Keratinocyte (primary cell): ENCODE data around the gene DCLK1. TPM values are rescaled to one million over a fixed set of nuclear protein-coding genes. Genes with fewer than 3 reads are reported as not detected.

Experiments
- DNase-seq: peaks from one replicate; pipeline ENCODE4 v3.0.0-alpha.2; 2011; ENCODE audit warnings: low read depth, missing footprints, low spot score
- FAIRE-seq: peaks from 2 replicates; lab custom pipeline; 2011; peaks lifted over from hg19 to GRCh38; lab: Jason Lieb, UNC
- H2AFZ ChIP-seq: 2 replicates; pipeline ENCODE4 v1.6.0; 2012; ENCODE audit warnings: low read length, control low read depth, inconsistent platforms; ENCODE audit not compliant: control insufficient read depth
- H3K27ac ChIP-seq: 2 replicates; pipeline ENCODE4 v1.5.1; 2011; ENCODE audit warnings: low read length; ENCODE audit not compliant: control insufficient read depth, insufficient read depth
- H3K27me3 ChIP-seq: 3 replicates; pipeline ENCODE4 v1.6.0; 2011; ENCODE audit warnings: low read length; ENCODE audit not compliant: control insufficient read depth, insufficient read depth; ENCODE audit errors: extremely low read depth
- H3K36me3 ChIP-seq, 2 experiments: 2 replicates in 1 of 2; 3 replicates in 1 of 2; pipeline ENCODE4 v1.5.1; 2011; ENCODE audit warnings: low read length in 2 of 2, mild to moderate bottlenecking in 1 of 2; ENCODE audit not compliant: control insufficient read depth in 2 of 2, insufficient read depth in 2 of 2; ENCODE audit errors: extremely low read depth in 1 of 2
- H3K4me1 ChIP-seq: 3 replicates; pipeline ENCODE4 v1.5.1; 2011; ENCODE audit warnings: low read length; ENCODE audit not compliant: control insufficient read depth, insufficient read depth; ENCODE audit errors: extremely low read depth
- H3K4me2 ChIP-seq: 3 replicates; pipeline ENCODE4 v1.6.0; 2011; ENCODE audit warnings: low read depth, low read length; ENCODE audit not compliant: control insufficient read depth, insufficient read depth; ENCODE audit errors: extremely low read depth
- H3K4me3 ChIP-seq, 3 experiments: fragments of 200-600 bp in 1 of 3; sonication (generic) in 1 of 3; 2 replicates in 2 of 3; 3 replicates in 1 of 3; pipeline ENCODE4 v1.5.1; 2011 to 2016; ENCODE audit warnings: low read length in 3 of 3, mild to moderate bottlenecking in 3 of 3, control low read depth in 2 of 3, inconsistent platforms in 1 of 3, low read depth in 1 of 3, mixed read lengths in 1 of 3, mixed run types in 1 of 3, moderate library complexity in 1 of 3; ENCODE audit not compliant: control insufficient read depth in 2 of 3, insufficient read depth in 2 of 3; ENCODE audit errors: extremely low read depth in 1 of 3
- H3K79me2 ChIP-seq: 2 replicates; pipeline ENCODE4 v1.6.0; 2012; ENCODE audit warnings: low read length; ENCODE audit not compliant: control insufficient read depth, insufficient read depth
- H3K9ac ChIP-seq: 3 replicates; pipeline ENCODE4 v1.6.0; 2011; ENCODE audit warnings: low read length; ENCODE audit not compliant: control insufficient read depth, insufficient read depth; ENCODE audit errors: extremely low read depth
- H3K9me1 ChIP-seq: 3 replicates; pipeline ENCODE4 v1.6.0; 2011; ENCODE audit warnings: low read length; ENCODE audit not compliant: control insufficient read depth, insufficient read depth; ENCODE audit errors: extremely low read depth
- H3K9me3 ChIP-seq: 2 replicates; pipeline ENCODE4 v1.5.1; 2012; ENCODE audit warnings: low read depth, low read length; ENCODE audit not compliant: control insufficient read depth
- H4K20me1 ChIP-seq: 3 replicates; pipeline ENCODE4 v1.6.0; 2011; ENCODE audit warnings: low read length; ENCODE audit not compliant: control insufficient read depth, insufficient read depth; ENCODE audit errors: extremely low read depth
- CTCF ChIP-seq, 3 experiments: IDR thresholded peaks in 1 of 3; conservative IDR thresholded peaks in 1 of 3; optimal IDR thresholded peaks in 1 of 3; 2 replicates in 2 of 3; 3 replicates in 1 of 3; pipeline versions ENCODE3 to v1.5.1; 2011; ENCODE audit warnings: low read length in 3 of 3, mild to moderate bottlenecking in 3 of 3, moderate library complexity in 2 of 3, control low read depth in 1 of 3, inconsistent platforms in 1 of 3; ENCODE audit not compliant: insufficient read depth in 2 of 3; ENCODE audit errors: extremely low read depth in 1 of 3
- EZH2 ChIP-seq: IDR thresholded peaks from one replicate; pipeline ENCODE4 v1.6.1; 2012; ENCODE audit warnings: inconsistent platforms, mild to moderate bottlenecking, low read length, moderate library complexity
- dilution Hi-C: fragments of 300-500 bp; cut with MboI; formaldehyde crosslinking; loops from one replicate; pipeline ENCODE4 v1.7.0; 2020; ENCODE audit warnings: low sequenced_read_pairs; ENCODE audit not compliant: extremely low pct_ligation_motif_present
- polyA plus RNA-seq, 5 experiments: library from polyadenylated mRNA; depleted of rRNA in 3 of 5; stranded (reverse) in 3 of 5; stranded (forward) in 1 of 5; unstranded in 1 of 5; fragments of >200 nt; gene quantifications; 1 replicate in 1 of 5; 2 replicates in 3 of 5; 3 replicates in 1 of 5; pipeline versions ENCODE4 v1.2.1 to v1.2.3, GENCODE V29; 2011 to 2012; ENCODE audit warnings: missing spikeins in 2 of 5, low read depth in 1 of 5, low replicate concordance in 1 of 5

DCLK1 gene
- polyA plus RNA-seq, 1 donor (not counting 4 experiments of a cell fraction or from before 2014, with no cell fraction given): 0.04 TPM

- Histone ChIP-seq H3K4me2 (no peak overlapping the region), H3K9me3 (no peaks in the 10 kb centered on the region), H3K27ac (no peak overlapping the region), H3K4me3 (no peak overlapping the region), H3K79me2 (no peaks in the 10 kb centered on the region), H3K9ac (no peak overlapping the region), H4K20me1 (no peaks in the 10 kb centered on the region), H3K36me3 (no peaks in the 10 kb centered on the region), H3K9me1 (no peaks in the 10 kb centered on the region), H3K27me3 (no peaks in the 10 kb centered on the region), H2AFZ (no peak overlapping the region), H3K4me1 (no peaks in the 10 kb centered on the region)
- TF ChIP-seq EZH2 (no peak), CTCF (optimal IDR thresholded peaks at IDR 0.05 in 1 of 3, IDR thresholded peaks at IDR 0.05 in 1 of 3, conservative IDR thresholded peaks at IDR 0.05 in 1 of 3; ENCODE audit: extremely low read depth in 1 of 3, insufficient read depth in 2 of 3, low read length in 3 of 3) (no peak)
- dilution Hi-C loops: no loop called here
- DNase-seq (no peak), FAIRE-seq (no peak)
Observed at GRCh38 chr13:35940734-35941133, 190.4 kb downstream of the DCLK1 start.

GRCh38 chr13:35936246-35936978, 194.8 kb downstream of the DCLK1 start:
- Histone ChIP-seq H4K20me1 (no peaks in the 10 kb centered on the region), H3K27ac (no peak overlapping the region), H3K9ac (no peak overlapping the region), H2AFZ (no peak overlapping the region), H3K4me2 (no peak overlapping the region), H3K27me3 (no peaks in the 10 kb centered on the region), H3K79me2 (no peaks in the 10 kb centered on the region), H3K36me3 (no peaks in the 10 kb centered on the region), H3K4me3 (no peak overlapping the region), H3K4me1 (no peaks in the 10 kb centered on the region), H3K9me3 (no peaks in the 10 kb centered on the region), H3K9me1 (no peaks in the 10 kb centered on the region)
- DNase-seq (no peak), FAIRE-seq (no peak)
- TF ChIP-seq CTCF (optimal IDR thresholded peaks at IDR 0.05 in 1 of 3, IDR thresholded peaks at IDR 0.05 in 1 of 3, conservative IDR thresholded peaks at IDR 0.05 in 1 of 3; ENCODE audit: extremely low read depth in 1 of 3, insufficient read depth in 2 of 3, low read length in 3 of 3) (no peak), EZH2 (no peak)
- dilution Hi-C loops: no loop called here
